SK-N-MC (cell line): ENCODE data around the gene FBXL4.

Experiments used
- EZH2 ChIP-seq: fragments of 200-600 bp; sonication (generic); IDR thresholded peaks from one replicate; pipeline ENCODE4 v1.6.1; 2017; ENCODE audit warnings: antibody characterized with exemption
- FOXP2 ChIP-seq: optimal IDR thresholded peaks from 2 replicates; pipeline ENCODE3; 2011; ENCODE audit warnings: mild to moderate bottlenecking, moderate library complexity; ENCODE audit not compliant: insufficient read depth; ENCODE audit errors: extremely low read length, control extremely low read depth
- POLR2AphosphoS5 ChIP-seq: IDR thresholded peaks from 2 replicates; pipeline ENCODE4 v1.6.1; 2012; ENCODE audit warnings: mild to moderate bottlenecking, low read depth, low read length, borderline replicate concordance

- no peak for TF ChIP-seq EZH2
- TF ChIP-seq FOXP2: no peak
- TF ChIP-seq POLR2AphosphoS5: no peak
Observed at GRCh38 chr6:98904096-98904495, 43.6 kb downstream of the FBXL4 start.
